ENCODE data around the gene PTPRCAP. TPM values are rescaled to one million over a fixed set of nuclear protein-coding genes. Genes with fewer than 3 reads are reported as not detected.
A peak's percentile ranks its signal among the peaks of the same experiment; 100 is the strongest.
"Not testable (repeated sequence)": the region's sequence is repeated elsewhere in the genome, so short reads cannot be mapped to it uniquely, and the experiment has no call there.

The PTPRCAP gene
- total and polyA plus RNA-seq, 2 experiments from 2014 or later = 3.2 to 6.1 TPM

GRCh38 chr11:67431346-67432249 lies 5.9 kb downstream of the PTPRCAP start:
- H3K36me3 ChIP-seq = peaks cover 20% of the 10 kb centered on the region
- DNase-seq (ENCODE audit: low read depth in 1 of 2, low spot score in 1 of 2) = no peak
- H3K4me1 ChIP-seq (ENCODE audit: low read depth) = no peaks in the 10 kb centered on the region
- H3K27me3 ChIP-seq = no peaks in the 10 kb centered on the region
- no peaks in the 10 kb centered on the region for H3K9me3 ChIP-seq (ENCODE audit: low read depth)
- no peak for TF ChIP-seq CTCF (IDR thresholded peaks at IDR 0.05; ENCODE audit: low read depth, low read length)
- no peak overlapping the region for H3K27ac ChIP-seq
- no peak overlapping the region for H3K4me3 ChIP-seq

- no peak for DNase-seq (ENCODE audit: low read depth in 1 of 2, low spot score in 1 of 2)
- no peak overlapping the region for H3K4me3 ChIP-seq
- TF ChIP-seq CTCF (IDR thresholded peaks at IDR 0.05; ENCODE audit: low read depth, low read length) = no peak
Measured at GRCh38 chr11:67429722-67430121, 7.8 kb downstream of the PTPRCAP start.

GRCh38 chr11:67429038-67429668 lies 8.3 kb downstream of the PTPRCAP start:
- H3K27ac ChIP-seq = peak overlapping the region; percentile 91

More at GRCh38 chr11:67429722-67430121, 7.8 kb downstream of the PTPRCAP start:
- Histone ChIP-seq H3K27ac (no peak overlapping the region), H3K27me3 (no peaks in the 10 kb centered on the region), H3K4me1 (ENCODE audit: low read depth) (no peaks in the 10 kb centered on the region), H3K36me3 (peaks cover 20% of the 10 kb centered on the region), H3K9me3 (ENCODE audit: low read depth) (no peaks in the 10 kb centered on the region)

GRCh38 chr11:67428052-67429001 lies 9.2 kb downstream of the PTPRCAP start, which contains the start of gene RPS6KB2:
RPS6KB2 (plus strand) TSS chr11:67428494; CDS start chr11:67428546, 52 bp downstream.
- no peak for TF ChIP-seq CTCF (IDR thresholded peaks at IDR 0.05; ENCODE audit: low read depth, low read length)
- H3K4me1 ChIP-seq (ENCODE audit: low read depth) = no peaks in the 10 kb centered on the region
- H3K9me3 ChIP-seq (ENCODE audit: low read depth) = no peaks in the 10 kb centered on the region
- H3K36me3 ChIP-seq = peaks cover 10% of the 10 kb centered on the region
- peak; percentile 97 to 98 for DNase-seq (ENCODE audit: low read depth in 1 of 2, low spot score in 1 of 2)
- H3K4me3 ChIP-seq = peak within 1 kb of the TSS; percentile 92
- H3K27me3 ChIP-seq = no peaks in the 10 kb centered on the region
- H3K27ac ChIP-seq = peak within 1 kb of the TSS; percentile 91

More at GRCh38 chr11:67429038-67429668, 8.3 kb downstream of the PTPRCAP start:
- Histone ChIP-seq H3K9me3 (ENCODE audit: low read depth) (no peaks in the 10 kb centered on the region), H3K4me3 (peak overlapping the region; percentile 92), H3K27me3 (no peaks in the 10 kb centered on the region), H3K4me1 (ENCODE audit: low read depth) (no peaks in the 10 kb centered on the region), H3K36me3 (peaks cover 17% of the 10 kb centered on the region)
- TF ChIP-seq CTCF (IDR thresholded peaks at IDR 0.05; ENCODE audit: low read depth, low read length) = no peak
- no peak for DNase-seq (ENCODE audit: low read depth in 1 of 2, low spot score in 1 of 2)

- peak overlapping the region; percentile 92 for H3K4me3 ChIP-seq
- not testable (repeated sequence) for DNase-seq (ENCODE audit: low read depth in 1 of 2, low spot score in 1 of 2); H3K9me3 ChIP-seq (ENCODE audit: low read depth); H3K4me1 ChIP-seq (ENCODE audit: low read depth); H3K36me3 ChIP-seq; H3K27me3 ChIP-seq
- peak overlapping the region; percentile 11 for H3K27ac ChIP-seq
Measured at GRCh38 chr11:67427364-67427859, 10.1 kb downstream of the PTPRCAP start.

Data from cardiac muscle cell (in vitro differentiated cells and primary cell).